NCI-H1436 treated with DMSO at 0.1 percent for 48 hours (cell line): ENCODE measurements around the gene SEMA6D.

Experiments
- DNase-seq: peaks from one replicate; lab custom pipeline; 2025; lab: John Stamatoyannopoulos, UW

The SEMA6D gene

GRCh38 chr15:47743886-47744285 lies 26.6 kb downstream of the SEMA6D start:
- DNase-seq, result no peak

DNA sequence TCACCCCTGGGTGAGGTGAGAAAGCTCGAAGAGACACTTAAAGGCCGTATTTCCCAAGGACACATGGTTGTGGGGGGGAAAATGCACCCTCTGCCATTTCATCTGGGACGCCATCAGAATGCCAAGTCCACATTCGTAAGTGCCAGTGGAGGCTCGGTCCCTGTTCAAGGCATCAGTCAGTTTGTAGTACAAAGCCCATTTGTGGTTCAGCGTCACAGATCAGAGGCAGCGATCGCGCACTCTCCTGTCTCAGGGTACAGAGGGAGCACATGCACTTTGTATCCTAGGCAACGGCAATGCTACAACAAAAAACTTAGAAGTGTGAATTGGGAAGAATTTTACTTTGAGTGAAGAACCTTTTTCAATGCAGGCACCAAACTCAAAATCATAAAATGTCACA lies 27.2 kb downstream of the SEMA6D start:
- DNase-seq, result no peak

DNA sequence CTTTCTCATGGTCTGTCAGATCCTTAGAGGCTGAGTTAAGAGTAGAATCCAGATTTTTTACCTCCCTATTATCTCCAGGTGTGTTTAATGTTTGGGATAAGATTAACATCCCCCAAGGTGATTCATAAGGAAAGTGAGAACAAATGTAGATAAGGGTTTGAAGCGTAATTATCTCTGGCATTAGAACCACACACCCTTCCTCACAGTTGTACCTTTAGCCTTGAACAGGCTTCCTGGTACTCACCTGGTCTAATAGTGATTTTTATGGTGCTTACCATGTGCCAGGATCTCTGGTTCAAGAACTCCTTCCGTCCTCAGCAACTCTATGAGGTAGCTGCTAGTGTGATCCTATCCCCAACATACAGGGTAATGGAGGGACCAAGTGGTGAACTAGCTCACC lies 27.7 kb downstream of the SEMA6D start:
- DNase-seq, result no peak

DNA sequence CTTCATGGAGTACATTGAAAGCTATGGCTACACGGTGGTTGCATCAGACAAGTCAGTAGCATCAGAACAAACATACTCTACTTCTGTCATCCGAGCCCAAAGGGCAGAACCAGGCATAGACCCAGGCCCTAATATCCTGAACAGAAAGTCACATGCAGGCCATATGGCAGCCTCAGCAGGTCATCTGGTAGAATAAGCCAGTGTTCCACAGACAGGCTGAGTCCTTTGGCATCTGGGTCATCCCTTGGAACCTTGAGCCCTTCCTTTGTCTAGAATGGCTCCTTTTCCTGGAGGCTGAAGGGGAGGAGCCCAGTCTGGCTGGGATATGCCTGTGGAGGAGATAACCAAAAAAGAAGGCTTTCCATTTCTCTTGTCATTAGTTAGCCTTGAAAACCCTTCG lies 29.2 kb downstream of the SEMA6D start:
- DNase-seq, result no peak

DNA sequence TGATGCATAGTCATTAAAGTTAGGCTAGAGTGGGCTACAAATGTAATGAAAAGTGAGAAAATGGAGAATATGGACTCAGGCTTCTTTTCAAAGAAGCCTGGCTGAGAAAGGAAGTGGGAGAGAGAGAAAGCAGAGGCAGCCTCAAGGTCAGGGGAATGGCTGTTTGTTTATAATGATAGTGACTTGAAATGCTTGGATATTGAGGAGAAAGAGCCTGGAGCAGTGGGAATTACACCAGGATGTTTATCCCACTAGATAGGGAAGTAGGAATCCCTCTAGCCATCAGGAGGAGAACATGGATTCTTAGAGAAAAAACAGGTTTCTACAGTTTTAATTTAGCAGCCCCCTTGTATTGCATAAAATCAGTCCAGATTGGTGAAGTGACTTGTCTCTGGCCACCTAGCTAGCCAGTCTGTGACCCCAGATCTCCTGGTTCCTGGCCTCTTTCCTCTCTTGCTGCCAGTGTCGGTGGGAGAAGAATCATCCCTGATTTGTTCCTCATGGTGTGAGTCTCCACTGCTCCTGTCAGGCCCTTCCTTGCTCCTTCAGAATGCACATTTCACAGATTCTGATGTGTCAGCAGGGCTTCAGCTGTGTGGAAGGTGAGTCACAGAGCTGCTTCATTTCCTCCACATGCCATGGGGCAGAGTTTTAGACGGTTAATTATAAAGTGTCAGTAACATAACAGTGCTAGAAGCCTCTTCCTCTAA lies 32.9 kb downstream of the SEMA6D start:
- DNase-seq, result no peak

GRCh38 chr15:47750740-47751262 lies 33.5 kb downstream of the SEMA6D start:
- no peak for DNase-seq

GRCh38 chr15:47753591-47753990 lies 36.3 kb downstream of the SEMA6D start:
- DNase-seq, result no peak

GRCh38 chr15:47754312-47754711 lies 37.0 kb downstream of the SEMA6D start:
- no peak for DNase-seq

GRCh38 chr15:47755941-47756340 lies 38.6 kb downstream of the SEMA6D start:
- DNase-seq, result no peak

DNA sequence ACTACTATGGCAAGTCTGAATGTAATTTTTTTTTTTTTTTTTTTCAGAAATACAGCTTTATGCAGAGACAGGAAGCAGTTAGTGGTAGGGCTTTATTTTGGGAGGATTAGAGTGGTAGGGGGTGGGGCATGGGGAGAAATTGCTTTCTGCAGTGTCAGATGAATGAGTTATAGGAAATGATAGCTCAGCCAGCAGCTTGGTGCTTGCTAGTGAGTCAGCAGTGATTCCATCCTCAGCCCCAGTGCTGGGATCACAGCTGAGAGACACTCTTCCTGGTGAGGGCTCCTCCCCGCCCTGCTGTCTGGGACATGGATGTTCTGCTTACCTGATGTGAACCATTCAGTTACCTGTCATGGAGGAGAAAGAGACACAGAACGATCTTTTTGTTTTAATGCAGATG lies 39.6 kb downstream of the SEMA6D start:
- DNase-seq, result no peak

- DNase-seq, result no peak
Observed at GRCh38 chr15:47757331-47757730, 40.0 kb downstream of the SEMA6D start.

GRCh38 chr15:47762621-47763020 lies 45.3 kb downstream of the SEMA6D start:
- no peak for DNase-seq

DNA sequence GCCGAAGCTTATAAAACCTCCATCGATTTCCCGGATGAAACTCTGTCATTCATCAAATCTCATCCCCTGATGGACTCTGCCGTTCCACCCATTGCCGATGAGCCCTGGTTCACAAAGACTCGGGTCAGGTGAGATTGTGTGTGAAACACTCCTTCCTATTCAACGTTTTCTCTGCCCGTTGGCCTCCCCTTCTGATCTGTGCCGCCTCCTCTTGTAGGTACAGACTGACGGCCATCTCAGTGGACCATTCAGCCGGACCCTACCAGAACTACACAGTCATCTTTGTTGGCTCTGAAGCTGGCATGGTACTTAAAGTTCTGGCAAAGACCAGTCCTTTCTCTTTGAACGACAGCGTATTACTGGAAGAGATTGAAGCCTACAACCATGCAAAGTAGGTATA lies 47.4 kb downstream of the SEMA6D start:
- no peak for DNase-seq

- DNase-seq, result no peak
Observed at GRCh38 chr15:47766406-47766805, 49.1 kb downstream of the SEMA6D start.

DNA sequence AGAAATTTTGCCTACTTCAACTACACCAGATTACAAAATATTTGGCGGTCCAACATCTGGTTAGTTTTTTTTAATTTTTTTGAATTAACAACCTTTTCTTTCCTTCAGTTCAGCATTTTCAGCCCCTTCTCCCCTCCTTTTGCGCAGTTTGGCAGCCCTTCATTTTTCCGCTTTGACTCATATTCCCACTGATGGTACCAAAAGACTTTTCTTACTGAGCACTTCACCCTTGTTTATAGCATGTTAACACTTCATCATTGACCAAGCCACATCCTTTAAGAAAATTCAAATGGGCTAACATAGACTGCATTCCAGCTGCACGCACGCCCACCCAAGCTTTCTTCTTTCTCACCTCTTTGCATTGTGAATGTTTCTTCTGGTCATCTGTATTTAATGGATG lies 49.7 kb downstream of the SEMA6D start:
- no peak for DNase-seq

DNA sequence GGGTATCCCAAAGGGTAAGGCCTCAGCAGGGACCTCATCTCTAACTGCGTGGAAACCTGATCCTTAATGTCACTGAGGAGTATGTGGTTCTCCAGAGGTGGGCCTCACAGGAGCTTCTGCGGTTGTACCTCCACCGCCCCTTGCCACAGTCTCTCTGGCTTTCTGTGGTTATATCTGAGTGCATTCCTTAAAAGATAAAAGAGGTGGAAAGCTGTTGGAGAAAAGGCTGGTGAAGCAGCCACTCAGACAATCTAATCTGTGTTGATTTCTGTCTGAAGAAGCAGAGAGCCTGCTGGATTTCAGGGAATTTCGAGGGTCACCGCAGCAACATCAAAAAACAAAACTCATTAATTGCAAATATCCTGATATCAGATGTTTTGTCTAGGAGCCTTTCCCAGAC lies 51.4 kb downstream of the SEMA6D start:
- DNase-seq, result no peak

DNA sequence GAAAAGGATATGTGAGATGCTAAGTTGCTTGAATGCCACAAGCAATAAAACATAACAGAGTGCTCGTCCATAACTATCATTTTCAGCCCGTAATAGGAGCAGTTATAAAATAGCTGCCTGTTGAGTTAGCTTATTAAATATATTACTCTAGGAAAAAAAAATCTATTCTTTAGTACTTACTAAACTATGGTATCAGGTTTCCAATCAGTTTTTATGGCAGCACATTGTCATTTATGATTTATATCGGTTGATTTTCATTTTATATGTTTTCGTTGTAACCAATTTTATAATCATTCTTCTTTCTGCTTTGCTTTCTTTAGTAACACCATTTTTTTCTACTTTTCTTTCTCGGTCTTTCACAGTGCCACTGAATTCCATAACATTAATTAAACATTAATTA lies 51.9 kb downstream of the SEMA6D start:
- no peak for DNase-seq

GRCh38 chr15:47773143-47773542 lies 55.8 kb downstream of the SEMA6D start:
- no peak for DNase-seq

DNA sequence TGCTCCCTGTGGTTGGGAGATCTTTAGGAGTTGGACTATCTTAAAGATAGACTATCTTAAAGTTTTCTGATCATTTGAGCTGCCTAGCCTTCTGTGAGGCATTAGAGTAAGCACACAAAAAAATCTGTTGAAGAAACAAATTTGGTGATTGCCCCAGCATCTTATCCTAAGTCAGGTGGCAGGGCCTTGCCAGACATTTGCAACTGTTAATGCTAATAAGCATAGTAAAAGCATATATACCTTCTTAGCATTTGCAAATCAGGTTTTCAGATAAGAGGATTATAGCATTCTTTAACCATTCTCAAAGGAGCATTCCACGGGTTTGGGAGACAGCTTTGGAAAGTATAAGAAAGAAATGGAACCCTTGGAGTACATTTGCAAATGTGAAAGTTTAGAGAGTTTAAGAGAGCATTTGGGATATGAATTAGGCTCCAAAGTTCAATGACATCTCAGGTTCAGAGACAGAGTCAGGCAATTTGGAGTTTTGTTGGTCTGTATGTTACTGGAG lies 61.0 kb downstream of the SEMA6D start:
- no peak for DNase-seq

DNA sequence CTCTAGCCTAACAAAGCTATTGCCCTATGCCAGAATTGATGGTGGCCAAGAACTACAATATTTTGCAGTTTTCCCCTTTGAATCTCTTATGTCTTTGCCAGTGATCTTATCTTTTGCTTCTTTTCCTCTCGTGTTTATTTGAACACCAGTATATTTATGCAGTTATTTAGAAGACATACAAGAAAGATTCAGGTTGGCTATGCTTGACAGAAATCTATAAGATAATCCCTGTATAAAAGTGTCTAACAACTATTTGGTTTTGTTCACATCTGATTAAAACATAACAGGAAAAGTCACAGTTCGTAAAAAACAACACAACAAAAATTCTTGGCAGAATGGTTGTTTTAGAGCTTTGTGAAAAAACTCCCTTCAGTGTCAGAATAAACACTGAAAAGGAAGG lies 63.7 kb downstream of the SEMA6D start:
- no peak for DNase-seq

GRCh38 chr15:47781527-47781926 lies 64.2 kb downstream of the SEMA6D start:
- DNase-seq, result no peak

DNA sequence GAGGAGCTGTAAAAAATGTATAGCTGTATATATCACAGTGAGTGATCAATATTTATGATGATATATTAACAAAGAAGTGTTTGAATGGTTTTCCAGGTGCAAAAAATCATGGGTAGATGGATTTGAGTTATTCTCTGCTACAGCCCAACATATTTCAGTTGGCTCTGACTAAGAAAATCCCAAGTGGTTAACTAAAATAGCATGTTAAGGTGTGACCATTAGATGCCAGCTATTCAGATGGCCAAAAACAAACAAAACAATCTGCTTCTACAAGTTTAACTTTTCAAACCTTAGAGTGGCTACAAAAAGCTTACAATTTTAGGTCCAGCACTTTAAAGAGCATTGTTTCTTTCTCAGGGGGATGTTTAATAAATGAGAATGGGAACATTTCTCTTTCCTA lies 67.5 kb downstream of the SEMA6D start:
- DNase-seq, result no peak

DNA sequence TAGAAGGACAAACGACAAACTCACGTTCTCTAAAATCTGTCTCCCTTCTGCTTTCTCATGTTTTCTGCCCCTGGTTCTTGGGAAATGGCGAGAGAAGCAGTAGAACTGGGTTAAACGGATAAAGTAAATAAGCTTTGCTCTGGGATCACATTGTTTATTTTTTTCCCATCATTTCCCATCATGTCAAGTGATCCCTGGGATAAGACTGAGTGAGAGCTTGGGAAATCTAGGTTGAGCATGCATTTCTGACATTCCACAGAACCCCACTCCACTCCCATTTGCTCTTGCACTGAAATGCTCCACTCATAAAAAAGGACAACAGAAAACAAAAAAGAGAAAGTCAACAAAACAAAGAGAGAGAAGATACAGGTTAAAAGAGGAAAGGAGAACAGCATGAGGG lies 69.1 kb downstream of the SEMA6D start:
- no peak for DNase-seq

GRCh38 chr15:47787875-47788274 lies 70.6 kb downstream of the SEMA6D start:
- no peak for DNase-seq
